Stimulated activated CD8-positive, alpha-beta memory T cell treated with anti-CD3 and anti-CD28 coated beads, Interleukin-4, amount 100 ng/mL, for 1 hour (primary cell): ENCODE measurements around the gene HMG20A.

Source experiments
- DNase-seq, 2 donors: peaks; one replicate each; pipeline ENCODE4 v3.0.0-alpha.2; 2020; ENCODE audit warnings: low read depth in 2 of 2, low spot score in 1 of 2

The HMG20A gene

GRCh38 chr15:77426871-77427270 lies 6.2 kb downstream of the HMG20A start:
- no peak for DNase-seq

GRCh38 chr15:77430213-77430612 lies 9.5 kb downstream of the HMG20A start:
- no peak for DNase-seq

GRCh38 chr15:77430652-77431051 lies 10.0 kb downstream of the HMG20A start:
- no peak for DNase-seq

- no peak for DNase-seq
Observed at GRCh38 chr15:77436822-77437221, 16.1 kb downstream of the HMG20A start.

- DNase-seq = no peak
Observed at GRCh38 chr15:77437264-77437663, 16.6 kb downstream of the HMG20A start.

- no peak for DNase-seq
Observed at GRCh38 chr15:77440378-77440999, 19.8 kb downstream of the HMG20A start.

- DNase-seq = no peak
Observed at GRCh38 chr15:77446840-77447390, 26.2 kb downstream of the HMG20A start.

GRCh38 chr15:77454265-77454664 lies 33.6 kb downstream of the HMG20A start:
- DNase-seq = no peak

GRCh38 chr15:77454951-77455350 lies 34.3 kb downstream of the HMG20A start:
- no peak for DNase-seq

GRCh38 chr15:77455696-77456321 lies 35.1 kb downstream of the HMG20A start:
- no peak for DNase-seq

- DNase-seq = no peak
Observed at GRCh38 chr15:77456746-77457145, 36.1 kb downstream of the HMG20A start.

- DNase-seq = no peak
Observed at GRCh38 chr15:77457191-77457904, 36.7 kb downstream of the HMG20A start.

GRCh38 chr15:77457905-77458265 lies 37.2 kb downstream of the HMG20A start:
- DNase-seq = no peak

- no peak for DNase-seq
Observed at GRCh38 chr15:77459031-77459430, 38.3 kb downstream of the HMG20A start.

- no peak for DNase-seq
Observed at GRCh38 chr15:77461486-77461885, 40.8 kb downstream of the HMG20A start.

GRCh38 chr15:77464129-77464865 lies 43.6 kb downstream of the HMG20A start:
- DNase-seq = no peak

GRCh38 chr15:77466521-77466920 lies 45.8 kb downstream of the HMG20A start:
- no peak for DNase-seq

- no peak for DNase-seq
Observed at GRCh38 chr15:77468896-77469295, 48.2 kb downstream of the HMG20A start.

GRCh38 chr15:77470235-77470634 lies 49.5 kb downstream of the HMG20A start:
- no peak for DNase-seq

GRCh38 chr15:77473328-77473727 lies 52.6 kb downstream of the HMG20A start:
- no peak for DNase-seq

GRCh38 chr15:77474310-77474988 lies 53.8 kb downstream of the HMG20A start:
- no peak for DNase-seq
